GM19099 (cell line): ENCODE data around the gene STMP1.

ENCODE experiments used
- POLR2A ChIP-seq: IDR thresholded peaks from 3 replicates; pipeline ENCODE4 v1.6.1; 2011; ENCODE audit warnings: low read depth; ENCODE audit not compliant: insufficient read length; ENCODE audit errors: extremely low read depth

Gene STMP1

DNA sequence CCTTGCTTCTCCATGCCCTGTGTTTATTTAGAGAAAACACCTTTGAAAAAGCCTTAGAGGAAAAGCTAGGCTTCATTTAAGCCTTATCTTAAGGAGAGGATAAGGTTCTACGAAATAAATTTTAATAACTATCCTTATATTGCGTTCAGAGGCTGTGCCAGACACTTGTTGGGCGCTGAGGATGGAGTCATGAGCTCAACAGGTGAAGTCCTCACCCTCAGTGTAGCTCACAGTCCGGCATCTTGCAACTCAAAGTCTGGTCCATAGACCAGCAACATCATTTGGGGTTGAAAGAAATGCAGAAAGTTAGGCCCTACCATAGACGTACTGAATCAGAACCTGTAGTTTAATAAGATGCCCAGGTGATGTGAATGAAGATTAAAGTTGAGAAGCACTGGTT lies 3.8 kb upstream of the STMP1 start:
- no peak for TF ChIP-seq POLR2A

DNA sequence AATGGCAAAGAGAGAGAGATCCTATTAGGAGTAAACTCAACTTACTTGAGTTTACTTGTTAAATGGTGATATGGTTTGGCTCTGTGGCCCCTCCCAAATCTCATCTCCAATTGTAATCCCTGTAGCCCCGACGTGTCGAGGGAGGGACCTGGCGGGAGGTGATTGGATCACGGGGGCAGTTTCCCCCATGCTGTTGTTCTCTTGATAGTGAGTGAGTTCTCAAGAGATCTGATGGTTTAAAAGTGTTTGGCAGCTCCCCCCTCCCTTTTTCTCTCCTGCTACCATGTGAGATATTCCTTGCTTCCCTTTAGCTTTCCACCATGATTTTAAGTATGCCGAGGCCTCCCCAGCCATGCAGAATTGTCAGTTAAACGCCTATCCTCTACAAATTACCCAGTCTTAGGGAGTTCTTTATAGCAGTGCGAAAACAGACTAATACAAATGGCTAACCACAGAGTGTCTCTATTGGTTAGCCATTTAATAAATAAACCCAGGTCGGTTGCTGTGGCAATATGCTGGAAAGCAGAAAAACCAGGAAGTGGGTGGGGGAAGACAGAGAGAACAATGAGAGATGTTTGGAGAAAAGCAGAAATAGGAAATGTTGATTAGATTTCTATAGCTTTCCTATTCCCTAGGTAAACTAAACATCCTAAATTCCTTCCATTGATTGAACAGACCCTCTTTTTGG lies 3.0 kb upstream of the STMP1 start:
- no peak for TF ChIP-seq POLR2A

DNA sequence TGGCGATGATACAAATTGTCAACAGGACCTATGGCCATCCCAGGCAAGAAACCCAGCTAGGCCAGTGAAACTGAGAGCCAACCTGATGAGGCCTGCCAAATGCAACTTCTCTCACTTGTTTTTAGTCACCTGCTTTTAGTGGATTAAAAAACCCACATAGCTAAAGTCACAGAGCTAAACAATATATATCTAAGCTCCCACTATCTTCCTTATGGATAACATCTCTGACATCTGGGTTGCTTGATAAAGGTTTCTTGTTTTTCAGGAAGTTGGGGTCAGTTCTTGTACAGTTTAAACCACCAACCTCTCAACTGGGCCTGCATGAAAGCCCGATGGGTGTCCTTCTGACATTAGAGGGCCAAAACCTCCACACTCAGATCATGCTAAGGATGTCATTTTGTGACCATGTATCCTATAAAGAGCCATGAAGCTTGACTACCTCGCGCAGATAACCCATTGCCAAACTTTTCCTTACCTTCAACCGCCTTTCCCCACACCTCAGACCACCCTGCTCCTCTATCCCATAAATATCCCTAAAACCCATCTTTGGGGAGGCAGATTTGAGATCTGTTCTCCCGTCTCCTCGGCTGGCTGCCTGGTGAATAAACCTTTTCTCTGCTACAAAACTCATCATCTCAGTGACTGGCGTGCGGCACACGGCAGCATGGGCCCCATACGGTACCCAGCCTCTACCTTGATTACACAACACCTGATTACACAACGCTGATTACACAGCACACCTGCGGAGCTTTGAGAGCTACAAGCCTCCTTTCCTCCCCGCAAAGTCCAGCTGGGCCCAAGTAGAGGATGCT lies 797 bp upstream of the STMP1 start:
- TF ChIP-seq POLR2A, result no peak

DNA sequence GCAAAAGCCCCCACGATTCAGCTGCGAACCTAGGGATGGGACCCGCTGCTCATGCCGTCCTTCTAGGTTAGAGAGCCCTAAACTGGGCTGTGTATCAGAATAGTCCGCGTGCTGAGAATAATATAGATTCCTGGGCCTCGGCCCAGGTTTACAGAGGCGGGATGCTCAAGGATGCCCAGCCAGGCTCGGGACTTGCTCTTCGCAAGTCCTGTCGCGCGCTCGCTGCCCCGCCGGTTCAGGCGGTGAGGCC lies 266 bp upstream of the STMP1 start:
- TF ChIP-seq POLR2A, result no peak

DNA sequence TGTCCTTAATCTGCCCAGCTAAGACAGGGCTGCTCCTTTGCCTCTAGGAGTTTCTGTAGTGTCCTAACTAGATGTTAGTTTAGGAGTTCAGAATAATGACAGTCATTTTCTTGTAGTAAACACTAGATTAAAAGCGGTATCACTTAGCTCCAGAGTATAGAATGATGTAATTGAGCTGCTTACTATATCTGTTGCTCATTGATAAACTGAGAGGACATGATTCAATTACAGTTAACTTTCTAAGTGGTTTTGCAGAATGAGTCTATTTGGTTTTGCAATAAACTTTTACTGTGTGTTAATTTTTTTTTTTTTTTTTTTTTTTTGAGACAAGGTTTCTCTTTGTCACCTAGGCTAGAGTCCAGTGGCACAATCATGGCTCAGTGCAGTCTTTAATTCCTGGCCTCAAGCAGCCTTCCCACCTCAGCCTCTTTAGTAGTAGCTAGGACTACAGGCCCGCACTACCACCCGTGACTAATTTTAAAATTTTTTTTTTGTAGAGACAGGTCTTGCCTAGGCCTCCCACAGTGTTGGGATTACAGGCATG lies 1.8 kb downstream of the STMP1 start:
- TF ChIP-seq POLR2A, result no peak

DNA sequence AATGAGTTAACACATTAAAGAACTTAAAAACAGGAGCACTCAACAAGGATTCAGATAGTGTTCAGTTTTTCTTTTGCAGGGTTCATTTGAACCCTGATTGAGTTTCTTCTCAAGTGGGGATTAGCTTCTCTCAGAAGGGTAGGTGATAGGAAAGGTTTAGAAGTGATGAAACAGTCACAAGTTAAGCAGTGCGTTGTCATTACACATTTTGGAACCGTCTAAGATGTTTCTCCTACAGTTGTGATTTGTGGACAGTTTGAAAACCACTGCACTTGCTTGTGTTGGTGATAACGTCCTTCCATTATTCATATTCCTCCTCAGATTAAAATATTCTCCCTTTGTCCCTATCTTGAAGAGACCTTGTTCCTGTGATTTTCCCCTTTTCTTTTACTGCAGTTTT lies 2.7 kb downstream of the STMP1 start:
- no peak for TF ChIP-seq POLR2A

DNA sequence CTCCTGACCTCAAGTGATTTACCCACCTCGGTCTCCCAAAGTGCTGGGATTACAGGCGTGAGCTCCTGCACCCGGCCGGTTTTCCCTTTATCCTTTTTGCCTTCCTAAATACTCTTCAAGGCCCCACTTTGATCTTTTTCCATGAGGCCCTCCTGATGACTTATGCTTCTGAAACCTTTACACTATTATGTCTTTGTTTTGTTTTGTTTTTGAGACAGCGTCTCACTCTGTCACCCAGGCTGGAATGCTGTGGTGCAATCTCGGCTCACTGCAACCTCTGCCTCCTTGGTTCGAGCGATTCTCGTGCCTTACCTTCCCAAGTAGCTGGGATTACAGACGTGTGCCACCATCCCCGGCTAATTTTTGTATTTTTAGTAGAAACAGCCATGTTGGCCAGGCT lies 3.8 kb downstream of the STMP1 start:
- TF ChIP-seq POLR2A, result no peak

DNA sequence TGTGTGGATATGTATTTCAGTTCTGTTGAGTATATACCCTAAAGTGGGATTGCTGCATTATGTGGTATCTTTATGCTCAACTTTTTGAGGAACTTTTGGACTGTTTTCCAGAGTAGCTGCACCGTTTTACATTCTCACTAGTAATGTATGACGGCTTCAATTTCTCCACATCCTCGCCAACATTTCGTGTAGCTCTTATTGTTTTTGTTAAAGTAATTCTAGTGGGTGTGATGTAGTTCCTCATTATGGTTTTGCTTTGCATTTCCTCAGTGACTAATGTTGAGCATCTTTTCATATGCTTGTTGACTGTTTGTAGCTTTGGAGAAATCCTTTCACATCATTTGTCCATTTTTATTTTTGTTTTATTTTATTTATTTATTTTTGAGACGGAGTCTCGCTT lies 4.5 kb downstream of the STMP1 start:
- no peak for TF ChIP-seq POLR2A

DNA sequence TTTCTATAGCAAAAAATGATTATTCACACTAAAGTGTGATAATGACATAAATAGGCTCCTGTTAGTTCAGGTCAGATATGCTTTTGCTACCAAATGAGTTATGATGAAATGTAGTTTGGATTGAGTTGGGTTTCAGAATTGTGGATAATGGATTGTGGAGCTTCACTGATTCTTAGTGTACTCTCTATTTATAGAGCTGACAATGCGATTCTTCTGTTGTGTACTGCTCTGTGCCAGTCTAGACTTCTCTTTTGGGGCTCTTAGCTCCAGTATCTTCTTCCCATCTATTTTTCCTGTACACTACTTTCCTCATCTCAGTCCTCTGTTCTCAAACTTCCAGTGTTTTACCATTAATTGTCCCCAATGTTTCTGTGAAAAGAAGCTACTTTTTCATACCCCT lies 7.5 kb downstream of the STMP1 start:
- no peak for TF ChIP-seq POLR2A

DNA sequence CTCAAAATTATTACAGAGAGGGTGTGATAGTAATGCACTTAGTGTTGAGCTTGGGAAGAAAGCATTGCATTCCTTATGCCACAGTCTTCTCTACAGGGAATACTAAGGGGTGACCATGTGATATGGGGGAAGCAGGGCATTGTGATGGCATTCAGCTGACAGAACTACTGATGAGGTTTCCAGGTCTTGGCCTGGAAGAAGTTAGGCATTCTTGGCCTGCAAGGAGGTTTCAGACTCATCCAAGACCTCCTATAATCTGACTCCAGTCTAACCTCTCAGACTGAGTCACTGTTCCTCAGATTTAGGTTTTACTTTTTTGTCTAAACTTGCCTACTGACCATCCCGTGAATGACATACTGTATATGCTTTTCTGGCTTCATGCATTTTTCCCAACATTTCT lies 7.9 kb downstream of the STMP1 start:
- no peak for TF ChIP-seq POLR2A

DNA sequence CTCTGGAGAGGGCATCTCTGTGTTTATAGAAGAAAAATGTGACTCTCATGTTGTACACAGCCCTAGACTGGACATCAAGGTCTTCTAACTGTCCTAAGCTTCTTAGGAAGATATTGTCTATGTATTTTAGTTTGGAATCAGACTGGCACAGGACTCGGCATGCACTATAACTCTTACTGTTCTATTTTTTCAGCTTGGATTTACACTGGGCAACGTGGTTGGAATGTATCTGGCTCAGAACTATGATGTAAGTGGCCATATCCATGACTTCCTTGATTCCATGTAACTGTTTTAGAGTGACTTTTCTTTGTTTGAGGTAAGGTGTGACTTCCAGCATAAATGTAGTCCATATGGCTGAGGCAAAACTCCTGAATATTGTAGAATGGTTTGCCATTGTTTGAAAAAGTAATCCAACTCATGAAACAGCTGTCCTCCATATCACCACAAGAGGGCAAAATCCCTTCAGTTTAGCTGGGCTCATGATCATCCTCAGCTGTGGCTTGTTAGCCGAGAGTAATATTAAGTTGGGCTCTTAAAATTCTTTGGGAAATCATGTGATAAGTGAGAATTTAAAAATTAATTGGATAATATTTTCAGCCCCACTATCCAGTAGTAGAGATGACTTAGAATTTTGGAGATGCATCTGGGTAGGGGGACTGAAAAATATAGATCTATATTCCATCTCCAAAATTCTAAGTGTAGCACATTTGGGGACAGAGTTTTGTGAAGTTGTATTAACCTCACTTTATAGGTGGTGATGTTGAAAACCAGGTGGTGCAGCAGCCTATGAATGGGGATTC lies 10.4 kb downstream of the STMP1 start:
- no peak for TF ChIP-seq POLR2A

DNA sequence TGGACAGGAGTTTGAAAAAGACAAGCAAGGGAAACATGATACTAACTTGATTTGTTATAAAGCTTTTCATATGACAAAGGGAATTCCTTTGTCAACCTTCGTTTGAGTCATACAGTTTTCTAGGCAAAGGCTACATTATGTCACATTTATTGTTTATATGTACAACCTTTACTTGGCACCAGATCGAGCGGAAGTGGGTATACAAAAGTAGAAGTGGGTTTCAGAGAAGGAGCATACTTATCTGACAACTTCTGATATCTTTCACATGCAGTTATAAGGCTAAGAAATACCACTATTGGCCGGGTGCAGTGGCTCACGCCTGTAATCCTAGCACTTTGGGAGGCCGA lies 11.0 kb downstream of the STMP1 start:
- TF ChIP-seq POLR2A, result no peak

DNA sequence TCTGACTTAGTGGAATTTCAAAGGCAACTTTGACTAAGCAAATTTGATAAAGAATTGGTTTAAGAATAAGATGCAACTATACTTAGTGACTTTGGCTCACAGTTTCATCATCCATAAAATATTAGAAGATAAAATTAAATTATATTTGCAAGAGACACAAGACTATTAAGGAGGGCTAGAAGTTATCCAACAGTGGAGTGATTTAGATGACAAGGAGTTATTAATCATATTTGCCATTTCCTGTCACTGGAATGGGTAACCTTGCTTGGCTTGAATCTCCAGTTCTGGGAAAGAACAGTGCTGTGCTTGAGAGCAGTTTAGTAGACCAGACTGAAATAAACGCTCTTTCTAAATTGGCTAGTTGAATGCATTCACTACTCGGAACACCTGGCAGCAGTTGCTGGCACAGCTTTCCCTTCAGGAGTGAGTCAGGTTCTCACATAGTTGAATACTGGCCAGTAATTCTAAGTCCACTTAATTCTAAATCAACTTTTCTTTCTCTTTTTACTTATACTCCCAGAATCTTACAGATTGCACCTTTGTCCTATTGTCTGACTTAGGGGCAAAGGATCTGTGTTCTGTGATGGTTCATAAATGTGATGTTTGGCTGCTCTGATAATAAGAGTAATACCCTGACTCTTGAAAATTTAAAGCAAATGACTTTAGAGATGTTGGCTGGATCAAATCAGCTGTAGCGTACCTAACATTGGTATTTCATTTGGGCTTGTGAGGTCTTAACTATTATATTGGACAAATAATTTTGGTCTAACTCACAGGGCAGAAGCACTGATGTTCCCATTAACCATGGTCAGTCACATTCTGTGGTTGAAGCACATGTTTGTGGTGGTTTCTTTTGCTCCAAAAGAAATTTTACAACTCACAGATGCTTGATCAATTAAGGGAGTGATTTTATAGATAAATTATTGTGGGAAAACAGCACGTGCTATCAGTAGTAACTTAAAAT lies 16.6 kb downstream of the STMP1 start:
- no peak for TF ChIP-seq POLR2A

DNA sequence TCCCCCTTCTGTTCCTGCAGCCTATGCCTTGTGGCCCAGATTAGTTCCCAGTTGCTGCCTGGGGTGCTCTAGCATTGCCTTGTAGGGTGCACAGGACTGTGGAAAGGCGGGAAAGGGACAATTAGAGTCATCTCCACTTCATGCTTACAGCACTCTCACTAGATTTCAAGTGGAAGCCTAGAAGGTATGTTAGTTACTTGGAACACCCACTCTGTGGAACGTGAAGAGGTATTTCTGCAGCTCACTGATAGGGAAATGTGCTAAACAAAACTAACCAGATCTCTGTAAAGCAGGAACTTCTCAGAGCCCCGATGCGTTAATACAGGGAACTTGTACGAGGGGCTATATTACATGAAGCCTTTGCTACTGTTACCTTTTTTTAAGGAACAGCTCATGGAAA lies 19.4 kb downstream of the STMP1 start:
- no peak for TF ChIP-seq POLR2A

DNA sequence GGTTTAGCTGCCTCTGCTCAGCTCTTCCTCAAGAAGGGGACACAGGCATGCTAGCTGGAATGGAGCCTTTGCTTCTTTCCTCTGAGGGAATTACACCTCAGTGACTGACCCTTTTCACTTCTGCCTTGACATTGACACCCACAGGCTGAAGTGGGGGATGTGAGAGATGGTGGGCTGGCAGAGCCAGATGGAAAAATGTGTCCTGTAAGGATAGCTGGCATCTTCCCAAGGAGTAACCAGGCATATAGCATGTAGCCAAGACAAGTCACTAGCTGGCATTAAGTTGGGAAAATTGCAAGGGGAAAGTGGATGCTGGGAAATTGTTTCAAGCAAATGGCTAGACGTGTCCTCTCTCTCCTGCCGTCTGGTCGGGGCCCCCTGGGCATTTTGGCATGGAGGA lies 19.9 kb downstream of the STMP1 start:
- TF ChIP-seq POLR2A, result no peak
